NCI-H2196 (cell line): Measurements from ENCODE around the gene AGFG1.

Source experiments
- DNase-seq: peaks from one replicate; lab custom pipeline; 2025; ENCODE audit not compliant: unreplicated experiment; lab: John Stamatoyannopoulos, UW

Gene AGFG1

DNA sequence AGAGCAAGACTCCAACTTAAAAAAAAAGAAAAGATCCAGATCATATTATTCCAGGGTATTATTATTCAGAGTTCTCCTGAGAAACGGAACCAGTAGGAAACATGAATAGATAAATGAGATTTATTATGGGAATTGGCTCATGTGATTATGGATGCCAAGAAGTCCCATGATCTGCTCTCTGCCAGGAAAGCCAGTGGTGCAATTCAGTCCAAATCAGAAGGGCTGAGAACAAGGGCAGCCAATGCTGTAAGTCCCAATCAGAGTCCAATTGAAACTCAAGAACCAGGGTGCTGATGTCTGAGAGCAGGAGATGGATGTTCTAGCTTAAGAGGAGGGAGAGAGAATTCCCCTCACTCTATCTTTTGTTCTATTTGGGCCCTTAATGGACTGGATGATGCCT, 134.5 kb downstream of the AGFG1 start:
- DNase-seq = no peak

DNA sequence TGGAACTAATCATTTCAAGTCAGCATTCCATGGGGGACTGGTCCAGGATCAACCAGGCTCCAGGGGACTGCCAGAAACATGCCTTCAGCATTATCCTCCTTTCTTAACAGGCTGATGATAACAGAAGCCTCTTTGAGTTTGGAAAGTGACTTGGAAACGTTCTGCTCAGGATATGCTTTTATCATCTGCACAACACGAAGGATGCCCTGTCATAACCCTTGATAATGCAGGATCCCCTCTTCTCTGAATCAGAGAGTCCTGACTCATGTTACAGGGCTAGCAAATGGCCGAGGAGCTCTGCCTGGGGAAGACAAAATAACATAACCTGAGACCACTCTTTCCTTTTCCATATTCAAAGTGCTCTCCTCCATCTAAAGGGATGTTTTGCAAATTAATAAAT, 136.0 kb downstream of the AGFG1 start:
- DNase-seq = no peak

DNA sequence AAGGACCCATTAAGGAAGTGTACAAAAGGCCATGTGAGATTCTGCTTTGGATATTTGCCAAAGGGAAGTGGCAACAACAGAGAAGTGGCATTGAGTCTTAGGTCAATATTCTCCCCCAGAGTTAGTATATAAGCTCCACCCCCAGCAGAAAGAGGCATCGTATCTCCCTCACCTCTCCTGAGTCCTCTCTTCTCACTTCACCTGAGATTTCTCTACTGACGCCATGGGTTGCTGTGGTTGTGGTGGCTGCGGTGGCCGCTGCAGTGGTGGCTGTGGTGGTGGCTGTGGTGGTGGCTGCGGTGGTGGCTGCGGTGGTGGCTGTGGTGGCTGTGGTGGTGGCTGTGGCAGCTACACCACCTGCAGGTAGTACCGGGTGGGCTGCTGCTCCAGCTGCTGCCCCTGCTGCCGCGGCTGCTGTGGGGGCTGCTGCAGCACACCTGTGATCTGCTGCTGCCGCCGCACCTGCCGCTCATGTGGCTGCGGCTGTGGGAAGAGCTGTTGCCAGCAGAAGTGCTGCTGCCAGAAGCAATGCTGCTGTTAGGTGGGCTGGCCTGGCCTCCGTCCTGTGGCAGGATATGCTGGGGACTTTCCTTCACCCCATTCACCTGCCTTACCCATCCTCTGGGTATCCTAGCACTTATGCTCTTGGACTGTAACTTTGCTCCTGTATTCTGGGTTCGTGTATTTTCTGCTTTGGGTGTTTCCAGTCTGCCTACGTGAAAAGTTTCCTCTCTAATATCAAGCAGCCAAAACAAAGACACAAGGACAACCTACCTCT, 136.8 kb downstream of the AGFG1 start:
- DNase-seq = no peak

DNA sequence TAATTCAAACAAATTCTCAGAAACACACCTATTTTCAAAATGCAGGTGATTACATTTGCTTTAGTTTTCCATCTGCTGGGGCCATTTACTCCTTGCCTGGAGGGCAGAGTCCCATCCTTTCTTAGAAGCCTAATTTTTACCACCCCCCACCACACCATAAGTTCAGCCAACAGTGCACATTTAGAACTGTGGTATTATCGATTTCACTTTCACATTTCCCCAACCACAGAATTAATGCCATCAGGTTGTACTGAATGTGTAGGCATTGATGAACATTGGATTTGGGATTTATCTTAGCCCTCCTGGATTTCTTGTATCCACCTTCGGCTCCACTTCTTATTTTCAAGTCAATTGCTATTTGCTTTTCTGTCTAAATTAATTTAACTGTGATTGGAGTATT, 138.2 kb downstream of the AGFG1 start:
- DNase-seq = no peak
